NCI-H2171 (cell line): ENCODE measurements around the gene TPMT.

Experiments
- DNase-seq: peaks from one replicate; lab custom pipeline; 2025; lab: John Stamatoyannopoulos, UW

TPMT gene

DNA sequence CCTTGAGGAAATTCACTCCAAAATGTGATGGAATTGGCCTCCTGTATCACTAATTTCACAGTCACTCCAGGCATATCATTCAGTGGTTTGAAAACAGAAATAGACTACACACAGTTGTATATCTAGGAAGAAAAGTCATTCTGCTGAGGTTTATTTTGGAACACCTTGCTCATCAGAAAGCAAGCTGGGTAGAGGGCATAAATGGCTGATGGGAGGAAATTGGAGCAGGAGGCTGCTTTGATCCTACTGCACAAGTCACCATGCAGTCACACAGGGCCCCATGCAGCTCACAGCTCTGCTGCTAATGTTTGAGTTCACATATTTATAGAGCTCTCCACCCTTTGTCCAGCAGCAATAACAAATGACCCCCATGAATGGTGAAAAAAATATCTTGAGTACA is 44.7 kb downstream of the TPMT start:
- DNase-seq = no peak

DNA sequence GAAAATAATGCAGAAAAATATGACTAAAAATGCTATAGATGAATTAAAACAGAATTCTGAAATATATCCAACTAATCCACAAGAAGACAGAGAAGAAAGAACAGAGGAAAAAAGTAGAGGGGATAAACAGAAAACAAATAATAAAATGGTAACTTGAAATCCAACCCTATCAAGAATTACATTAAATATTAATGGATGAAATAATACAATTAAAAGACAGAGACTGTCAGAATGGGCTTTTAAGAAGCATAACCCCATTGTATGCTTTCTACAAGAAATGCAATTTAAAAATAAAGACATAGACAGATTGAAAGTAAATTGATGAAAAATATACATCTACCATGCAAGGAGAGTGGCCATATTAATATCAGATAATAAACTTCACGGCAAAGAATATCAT is 47.8 kb downstream of the TPMT start:
- no peak for DNase-seq

- no peak for DNase-seq
Measured at GRCh38 chr6:18102783-18103509, 51.9 kb downstream of the TPMT start.

DNA sequence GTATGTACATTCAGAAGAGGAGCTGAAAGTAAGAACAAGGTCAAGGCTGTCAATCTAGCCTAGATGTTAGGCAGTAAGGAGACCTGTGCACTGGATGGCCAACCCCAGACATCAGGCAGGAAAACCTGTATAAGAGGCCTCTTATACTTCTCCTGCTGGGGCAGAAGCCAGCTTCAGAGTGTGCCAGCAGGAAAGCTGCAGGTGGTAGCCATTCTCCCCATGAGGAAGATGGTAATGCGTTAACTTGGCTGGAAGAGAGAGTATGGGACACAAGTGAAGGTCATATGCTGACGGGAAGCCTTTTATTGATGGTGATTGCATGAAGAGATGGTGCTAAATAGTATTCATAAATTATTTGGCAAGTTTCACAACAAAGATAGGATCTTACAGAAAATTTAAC is 53.0 kb downstream of the TPMT start:
- no peak for DNase-seq

DNA sequence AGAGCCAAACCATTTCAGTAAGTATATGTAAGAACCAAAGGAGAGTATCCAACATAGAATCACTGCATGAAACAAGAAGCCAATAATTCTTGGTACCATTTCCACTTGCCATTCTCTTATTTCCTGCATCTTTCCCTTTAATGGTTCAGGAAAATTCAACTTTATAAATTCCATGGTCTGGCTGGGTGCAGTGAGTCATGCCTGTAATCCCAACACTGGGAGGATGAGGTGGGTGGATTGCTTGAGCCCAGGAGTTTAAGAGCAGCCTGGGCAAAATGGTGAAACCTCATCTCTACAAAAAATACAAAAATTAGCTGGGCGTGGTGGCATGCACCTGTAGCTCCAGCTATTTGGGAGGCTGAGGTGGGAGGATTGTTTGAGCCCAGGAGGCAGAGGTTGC is 53.6 kb downstream of the TPMT start:
- DNase-seq = no peak

DNA sequence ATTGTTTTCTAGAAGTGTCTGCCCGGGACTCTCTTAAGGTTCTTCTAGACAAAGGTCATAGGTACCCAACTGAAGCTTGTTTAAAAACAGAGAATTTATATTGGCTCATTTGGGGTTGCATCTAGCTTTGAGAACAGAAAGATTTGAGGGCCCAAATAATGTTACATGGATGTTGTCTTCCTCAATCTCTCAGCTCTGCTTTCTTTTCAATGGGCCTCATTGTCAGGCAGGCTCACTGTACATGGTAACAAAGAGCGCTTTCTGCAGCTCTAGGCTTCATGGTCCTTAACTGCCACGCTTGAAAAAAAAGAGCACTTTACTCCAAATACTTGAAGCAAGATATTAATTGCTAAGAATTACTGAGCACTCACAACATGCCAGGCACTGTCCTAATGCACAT is 54.6 kb downstream of the TPMT start:
- DNase-seq = no peak

DNA sequence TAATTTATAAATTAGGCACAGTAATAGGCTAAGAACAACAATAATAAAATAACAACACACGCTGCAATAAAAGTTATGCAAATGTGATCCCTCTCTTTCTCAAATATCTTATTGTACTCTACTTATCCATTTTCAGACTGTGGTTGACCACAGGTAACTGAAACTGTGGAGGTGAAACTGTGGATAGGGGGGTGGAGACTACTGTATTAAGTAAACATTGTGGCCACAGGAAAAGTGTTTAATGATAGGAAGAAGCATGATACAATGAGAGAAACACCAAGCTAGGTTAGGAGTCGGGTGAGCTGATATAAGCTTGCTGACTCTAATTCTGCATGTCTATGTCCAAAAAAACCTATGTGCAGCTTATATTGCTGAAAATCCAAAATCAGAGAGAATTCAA is 55.4 kb downstream of the TPMT start:
- no peak for DNase-seq

GRCh38 chr6:18096423-18096822 is 58.5 kb downstream of the TPMT start:
- no peak for DNase-seq

DNA sequence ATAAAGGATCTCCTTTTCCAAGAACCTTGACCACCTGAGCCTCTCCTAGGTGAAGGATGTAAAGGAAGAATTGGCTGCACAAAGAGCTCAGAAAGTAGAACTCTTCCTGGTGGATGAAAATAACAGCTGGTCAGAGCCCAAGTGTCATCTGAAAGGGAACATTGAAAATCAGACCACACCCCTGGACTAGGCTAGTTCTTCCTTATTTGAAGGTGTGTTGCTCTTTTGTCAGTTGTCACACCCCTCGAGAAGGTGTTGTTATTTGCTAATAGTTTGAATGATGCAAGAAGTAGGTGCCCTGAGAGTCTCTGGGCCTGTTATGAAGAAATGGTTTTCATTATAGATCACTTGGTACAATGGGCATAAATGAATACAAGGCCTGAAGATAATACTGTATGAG is 63.5 kb downstream of the TPMT start:
- DNase-seq = no peak

GRCh38 chr6:18090349-18090786 is 64.5 kb downstream of the TPMT start:
- DNase-seq = no peak

DNA sequence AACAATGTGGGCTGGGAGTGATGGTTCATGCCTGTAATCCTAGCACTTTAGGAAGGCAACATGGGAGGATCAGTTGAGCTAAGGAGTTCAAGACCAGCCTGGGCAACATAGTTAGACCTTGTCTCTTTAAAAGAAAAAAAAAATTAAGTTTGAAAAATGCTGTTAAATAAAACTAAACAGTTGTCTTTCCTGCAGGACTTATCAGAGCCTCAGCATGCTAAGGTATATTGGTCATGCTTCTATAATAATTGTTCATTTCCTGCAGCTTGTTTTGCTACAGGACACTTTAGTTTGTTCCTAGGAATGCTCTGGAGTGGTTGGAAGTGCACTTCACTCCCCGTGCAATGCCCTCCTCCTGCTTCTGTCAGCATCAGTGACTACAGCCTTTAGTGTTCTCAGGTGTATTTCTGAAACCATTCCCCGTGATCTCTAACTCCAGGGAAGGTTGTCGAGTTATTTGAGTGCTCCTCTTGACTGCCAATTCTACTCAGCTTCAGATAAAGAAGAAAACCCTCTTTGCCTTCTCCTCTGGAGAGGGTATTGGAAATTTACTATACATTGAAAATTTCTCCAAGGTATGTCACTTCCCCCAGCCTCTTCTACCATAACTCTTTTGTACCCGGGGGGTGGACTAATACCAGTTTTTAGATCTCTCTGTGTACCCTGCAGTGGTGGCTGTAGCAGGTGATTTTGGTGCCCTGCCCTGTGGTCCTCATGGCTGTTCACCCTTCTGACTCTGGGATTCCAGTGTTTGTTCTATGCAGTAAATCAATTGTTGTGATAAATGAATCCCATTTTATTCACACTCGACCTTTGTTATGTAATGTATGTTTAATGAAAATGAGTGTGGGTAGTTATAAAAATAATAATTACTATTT is 66.2 kb downstream of the TPMT start:
- DNase-seq = no peak

DNA sequence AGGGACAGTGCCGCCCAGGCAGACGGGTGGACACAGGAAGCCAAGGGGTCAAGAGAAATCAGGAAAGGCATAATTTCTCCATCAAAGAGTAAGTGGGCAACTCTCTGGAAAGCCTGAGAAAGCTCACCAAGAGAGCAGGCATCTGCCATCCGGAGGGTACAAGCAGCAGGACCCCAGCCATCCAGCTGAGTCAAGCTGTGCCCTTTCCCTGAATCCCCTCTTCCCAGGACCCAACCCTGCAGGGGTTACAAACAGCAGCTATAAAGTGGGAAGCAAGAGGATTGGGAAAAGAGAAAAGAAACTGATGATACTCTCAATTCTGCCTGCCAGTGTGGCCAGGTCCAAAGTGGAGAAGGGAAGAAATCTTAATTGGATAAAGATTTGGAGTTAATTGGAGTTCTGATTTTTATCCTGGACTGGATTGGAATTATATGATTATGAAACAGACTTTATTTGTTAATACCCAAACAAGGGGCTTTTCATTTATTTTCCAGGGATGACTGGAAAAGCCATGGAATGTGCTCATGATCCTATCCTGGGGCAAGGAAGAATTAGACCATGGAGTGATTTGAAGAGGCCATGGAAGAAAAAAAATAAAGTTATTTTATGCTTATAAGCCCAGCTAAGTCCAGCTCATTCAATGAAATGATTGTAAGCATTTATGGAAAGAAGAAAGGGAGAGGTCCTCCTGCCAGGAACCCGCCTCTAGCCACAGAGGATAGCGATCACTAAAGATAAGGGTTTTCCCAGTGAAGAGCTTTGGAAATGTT is 67.3 kb downstream of the TPMT start:
- no peak for DNase-seq

- no peak for DNase-seq
Measured at GRCh38 chr6:18081025-18081668, 73.7 kb downstream of the TPMT start.

- no peak for DNase-seq
Measured at GRCh38 chr6:18080544-18080943, 74.3 kb downstream of the TPMT start.

DNA sequence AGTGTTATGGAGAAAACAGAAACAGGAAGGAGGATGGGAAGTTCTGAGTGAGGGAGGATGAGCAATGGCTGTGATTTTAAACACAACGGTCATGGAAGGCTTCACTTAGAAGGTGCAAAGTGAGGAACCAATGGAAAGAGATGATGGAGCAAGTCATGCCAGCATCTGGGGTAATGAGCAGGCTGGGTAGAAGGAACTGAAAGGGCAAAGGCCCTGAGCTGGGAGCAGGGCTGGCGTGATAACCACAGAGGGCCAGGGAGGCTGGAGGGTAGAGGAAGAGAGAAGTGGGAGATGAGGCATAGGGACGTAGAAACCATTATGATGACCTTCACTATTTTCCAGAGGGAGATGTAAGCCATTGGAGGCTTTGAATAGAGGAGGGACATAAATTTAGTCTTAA is 76.0 kb downstream of the TPMT start:
- no peak for DNase-seq
